ENCODE data around the gene GEMIN4.

GEMIN4 gene

DNA sequence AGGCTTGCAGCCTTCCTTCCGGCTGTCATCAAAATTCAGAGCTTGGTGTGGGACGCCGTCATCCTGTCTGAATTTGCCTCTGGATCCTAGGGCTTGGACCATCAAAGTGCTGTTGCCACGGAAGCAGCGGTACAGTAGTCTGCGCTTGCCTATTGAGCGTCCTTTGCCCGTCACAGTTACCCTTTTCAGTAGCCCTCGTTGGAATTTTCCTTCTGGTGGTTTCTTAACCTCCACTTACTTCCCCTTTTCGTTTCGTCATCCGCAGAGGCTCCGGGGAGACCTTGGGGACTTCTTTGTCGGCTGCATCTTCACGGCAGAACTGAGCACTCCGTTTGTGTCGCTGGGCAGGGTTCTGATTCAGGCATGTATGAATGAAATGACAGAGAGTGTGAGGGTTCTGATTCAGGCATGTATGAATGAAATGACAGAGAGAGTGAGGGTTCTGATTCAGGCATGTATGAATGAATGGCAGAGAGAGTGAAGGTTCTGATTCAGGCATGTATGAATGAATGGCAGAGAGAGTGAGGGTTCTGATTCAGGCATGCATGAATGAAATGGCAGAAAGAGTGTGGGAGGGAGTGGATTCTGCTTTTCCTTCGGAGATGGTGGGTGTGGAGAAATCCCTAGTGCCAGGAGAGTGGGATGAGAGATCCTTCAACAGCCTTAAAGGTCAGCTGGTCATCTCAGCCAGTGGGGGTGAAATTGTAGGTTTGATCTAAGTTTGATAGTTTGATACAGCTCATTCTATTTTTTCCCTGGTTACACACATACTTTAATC lies 11.6 kb downstream of the GEMIN4 start:
- DNase-seq (ENCODE audit: low read depth): no peak

- DNase-seq (ENCODE audit: low read depth): no peak
Observed at GRCh38 chr17:737561-738113, 14.4 kb downstream of the GEMIN4 start.

DNA sequence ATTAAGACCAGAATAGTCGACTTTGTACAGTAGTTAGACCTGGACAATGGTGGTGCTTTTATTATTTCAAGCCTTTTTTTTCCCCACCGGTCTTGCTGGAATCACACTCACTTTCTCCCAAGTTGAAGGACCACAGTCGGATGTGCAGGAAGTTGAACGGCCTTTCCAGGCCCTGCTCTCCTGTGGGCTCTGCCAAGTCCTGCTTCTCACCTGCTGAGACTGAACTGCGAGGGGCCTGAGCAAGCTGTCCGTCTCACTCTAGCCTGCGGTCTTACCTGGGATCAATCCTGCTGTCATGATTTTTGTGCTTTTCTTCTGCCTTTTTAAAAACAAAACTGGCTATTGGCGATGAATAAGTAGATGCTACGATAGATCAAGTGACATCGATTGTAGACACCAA lies 18.3 kb downstream of the GEMIN4 start:
- DNase-seq (ENCODE audit: low read depth): no peak

- DNase-seq (ENCODE audit: low read depth): no peak
Observed at GRCh38 chr17:732902-733720, 19.0 kb downstream of the GEMIN4 start.

- no peak for DNase-seq (ENCODE audit: low read depth)
Observed at GRCh38 chr17:732067-732901, 19.8 kb downstream of the GEMIN4 start, which contains the start of gene TLCD3A. TSS of gene TLCD3A (plus strand) at chr17:732596. CDS start at chr17:732648, 52 bp downstream.

- DNase-seq (ENCODE audit: low read depth): no peak
Observed at GRCh38 chr17:731644-732066, 20.4 kb downstream of the GEMIN4 start.

DNA sequence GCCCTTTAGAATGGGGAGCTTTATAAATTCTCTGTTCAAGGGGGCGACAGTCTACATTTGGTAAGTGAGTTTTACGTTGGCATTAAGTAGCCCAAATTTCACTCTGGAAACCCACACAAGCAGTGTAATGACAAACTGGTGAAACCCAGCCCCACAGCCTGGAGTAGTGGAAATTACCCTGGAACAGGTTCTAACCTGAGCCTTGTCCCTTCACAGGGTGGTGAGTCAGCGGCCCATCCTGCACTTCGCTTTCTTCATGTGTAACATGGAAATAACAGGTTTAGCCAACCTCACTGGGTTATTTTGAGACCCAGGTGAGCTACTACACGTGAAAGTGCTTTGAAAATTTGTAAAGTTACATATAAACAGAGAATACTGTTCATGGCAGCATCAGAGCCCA lies 23.2 kb downstream of the GEMIN4 start:
- no peak for DNase-seq (ENCODE audit: low read depth)

DNA sequence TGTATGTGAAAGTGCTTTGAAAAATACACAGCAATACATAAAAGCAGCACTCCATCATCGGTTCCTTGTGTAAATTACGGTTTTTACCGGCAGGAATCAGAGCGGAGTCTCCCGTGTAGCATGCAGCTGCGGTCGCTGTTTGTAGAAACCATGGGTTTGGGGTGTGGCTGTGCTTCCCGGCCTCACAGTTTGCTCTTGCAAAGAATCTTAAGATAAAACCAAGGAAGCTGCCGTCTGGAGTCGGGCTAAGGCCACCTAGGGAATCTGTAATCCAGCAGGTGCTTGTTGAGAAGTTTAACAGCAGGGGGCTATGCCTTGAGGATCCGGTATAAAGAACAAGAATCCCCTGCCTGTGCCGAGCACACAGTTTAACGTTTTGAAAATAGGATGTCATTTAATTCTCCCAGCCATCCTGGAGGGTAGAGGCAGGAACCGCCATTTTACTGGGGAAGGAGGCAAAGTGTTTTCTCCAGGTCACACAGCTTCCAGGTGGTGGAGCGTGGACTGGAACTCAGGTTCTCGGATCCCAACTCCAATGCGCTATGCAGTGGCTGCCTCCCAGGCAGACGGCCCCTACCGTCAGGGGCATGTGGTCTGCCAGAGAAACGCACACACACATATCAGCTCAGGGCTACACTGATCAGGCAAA lies 25.7 kb downstream of the GEMIN4 start:
- no peak for DNase-seq (ENCODE audit: low read depth)

GRCh38 chr17:725746-726145 lies 26.3 kb downstream of the GEMIN4 start:
- no peak for DNase-seq (ENCODE audit: low read depth)

GRCh38 chr17:725084-725483 lies 27.0 kb downstream of the GEMIN4 start:
- DNase-seq (ENCODE audit: low read depth): no peak

GRCh38 chr17:721540-721937 lies 30.5 kb downstream of the GEMIN4 start:
- no peak for DNase-seq (ENCODE audit: low read depth)

DNA sequence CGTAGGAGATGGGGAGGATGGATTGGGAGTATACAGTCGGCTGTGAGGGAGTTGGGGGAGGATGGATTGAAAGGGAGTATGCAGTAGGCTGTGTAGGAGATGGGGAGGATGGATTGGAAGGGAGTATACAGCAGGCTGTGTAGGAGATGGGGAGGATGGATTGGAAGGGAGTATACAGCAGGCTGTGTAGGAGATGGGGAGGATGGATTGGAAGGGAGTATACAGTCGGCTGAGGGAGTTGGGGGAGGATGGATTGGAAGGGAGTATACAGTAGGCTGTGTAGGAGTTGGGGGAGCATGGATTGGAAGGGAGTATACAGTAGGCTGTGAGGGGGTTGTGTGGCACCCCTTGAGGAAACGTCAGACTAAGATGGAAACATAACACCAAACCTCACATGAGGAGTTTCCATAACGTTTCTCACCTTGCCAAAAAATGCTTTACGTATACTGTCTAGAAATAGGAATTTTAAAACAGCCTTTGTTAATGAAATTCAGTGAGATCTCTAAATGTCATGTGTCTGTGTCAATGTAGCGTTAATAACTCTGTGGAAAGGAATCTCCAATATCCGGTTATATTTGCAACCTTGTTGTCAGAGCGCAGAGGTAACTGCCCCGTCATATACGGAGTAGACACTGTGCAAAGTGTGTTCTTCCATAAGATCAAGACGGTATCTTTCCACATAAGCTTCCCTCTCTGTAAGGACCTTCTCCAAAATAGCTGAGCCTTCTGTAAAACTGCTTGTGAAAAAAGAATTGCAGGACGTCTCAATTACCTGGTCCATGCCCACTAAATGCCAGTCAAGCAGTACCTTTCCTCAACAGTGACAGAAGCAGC lies 31.1 kb downstream of the GEMIN4 start:
- no peak for DNase-seq (ENCODE audit: low read depth)

- no peak for DNase-seq (ENCODE audit: low read depth)
Observed at GRCh38 chr17:718075-718474, 34.0 kb downstream of the GEMIN4 start.

GRCh38 chr17:708132-708531 lies 43.9 kb downstream of the GEMIN4 start:
- DNase-seq (ENCODE audit: low read depth): no peak

- no peak for DNase-seq (ENCODE audit: low read depth)
Observed at GRCh38 chr17:705863-706262, 46.2 kb downstream of the GEMIN4 start.

DNA sequence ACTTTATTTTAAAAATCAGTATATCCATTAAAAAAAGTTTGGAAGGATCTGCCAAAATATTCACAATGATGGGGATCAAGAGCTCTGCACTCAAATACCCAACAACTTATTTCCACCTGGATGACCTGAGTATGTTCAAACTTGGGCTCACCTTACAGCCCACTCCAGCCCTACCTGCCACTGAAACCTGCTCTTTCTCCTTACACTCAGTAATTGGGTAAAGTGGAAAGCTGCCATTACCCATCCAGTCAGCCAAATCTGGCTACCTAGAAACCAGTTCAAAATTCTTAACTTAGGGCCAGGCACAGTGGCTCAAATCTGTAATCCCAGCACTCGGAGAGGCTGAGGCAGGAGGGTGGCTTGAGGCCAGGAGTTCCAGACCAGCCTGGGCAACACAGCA lies 47.1 kb downstream of the GEMIN4 start:
- DNase-seq (ENCODE audit: low read depth): no peak

DNA sequence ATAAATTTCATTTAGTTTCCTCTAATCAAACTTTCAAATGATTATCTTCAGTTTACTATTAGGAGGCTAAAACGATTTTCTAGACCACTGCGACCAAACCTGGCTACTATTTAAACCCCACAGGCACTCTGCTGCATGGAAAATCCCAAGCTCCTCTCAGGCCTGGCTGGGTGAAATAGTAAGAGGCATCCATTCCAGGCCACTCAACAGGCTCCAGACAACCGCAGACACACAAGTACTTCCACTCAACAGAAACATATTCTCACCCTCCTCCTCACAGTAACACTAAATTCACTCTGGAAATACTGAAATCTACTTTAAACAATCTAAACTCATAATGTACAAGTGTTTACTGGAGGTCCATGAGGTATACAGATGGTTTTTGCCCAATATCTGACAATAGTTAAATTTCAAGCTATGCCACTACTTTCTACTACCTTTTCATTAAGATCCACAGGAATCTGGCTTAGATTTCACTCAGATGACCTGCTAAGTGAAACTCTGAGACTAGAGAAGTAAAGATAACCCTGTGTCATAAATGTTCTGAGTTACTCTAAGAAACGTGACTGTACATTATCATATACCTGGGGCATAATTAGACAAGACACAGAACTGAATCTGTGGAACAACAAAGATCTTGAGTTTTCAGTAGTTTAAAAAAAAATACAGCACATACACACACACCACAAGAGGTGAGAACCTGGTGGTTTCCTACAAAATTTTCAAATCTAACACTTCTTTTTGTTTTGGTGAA lies 47.8 kb downstream of the GEMIN4 start:
- DNase-seq (ENCODE audit: low read depth): no peak

GRCh38 chr17:703081-703875 lies 48.8 kb downstream of the GEMIN4 start:
- no peak for DNase-seq (ENCODE audit: low read depth)

DNA sequence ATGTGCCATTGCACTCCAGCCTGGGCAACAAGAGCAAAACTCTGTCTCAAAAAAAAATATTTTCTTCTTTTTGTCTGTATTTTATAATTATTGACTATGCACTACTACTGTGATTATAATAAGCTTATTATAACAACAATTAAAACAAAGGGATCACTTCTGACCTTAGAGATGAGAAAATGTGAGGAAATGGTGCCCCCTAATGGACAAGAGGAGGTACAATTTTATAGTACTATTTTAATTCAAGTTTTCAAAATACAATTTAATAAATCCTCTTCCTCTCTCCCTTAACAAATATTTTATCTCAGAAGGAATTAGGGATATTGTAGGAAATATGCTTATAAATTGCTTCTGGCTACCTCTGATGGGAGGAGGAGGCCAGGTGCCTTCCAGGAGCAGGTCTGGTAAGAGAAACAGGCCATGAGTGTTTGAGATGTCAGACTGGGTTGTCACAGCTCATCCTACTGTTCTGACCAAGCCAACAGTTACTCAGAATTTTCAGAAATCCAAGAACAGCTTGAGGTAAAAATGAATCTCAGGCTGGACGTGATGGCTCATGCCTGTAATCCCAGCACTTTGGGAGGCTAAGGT lies 51.5 kb downstream of the GEMIN4 start:
- DNase-seq (ENCODE audit: low read depth): no peak
